Measurements from ENCODE around the gene NRDC.
"Not testable (repeated sequence)": the region's sequence is repeated elsewhere in the genome, so short reads cannot be mapped to it uniquely, and the experiment has no call there.

GRCh38 chr1:51819021-51819420 is 59.5 kb downstream of the NRDC start:
- TF ChIP-seq POLR2AphosphoS5 (IDR thresholded peaks at IDR 0.05; ENCODE audit: borderline replicate concordance, low read depth, low read length); EZH2 (IDR thresholded peaks at IDR 0.05): not testable (repeated sequence)

Data from SK-N-MC (cell line).